Measurements from ENCODE around the gene MRAS.

Gene MRAS

DNA sequence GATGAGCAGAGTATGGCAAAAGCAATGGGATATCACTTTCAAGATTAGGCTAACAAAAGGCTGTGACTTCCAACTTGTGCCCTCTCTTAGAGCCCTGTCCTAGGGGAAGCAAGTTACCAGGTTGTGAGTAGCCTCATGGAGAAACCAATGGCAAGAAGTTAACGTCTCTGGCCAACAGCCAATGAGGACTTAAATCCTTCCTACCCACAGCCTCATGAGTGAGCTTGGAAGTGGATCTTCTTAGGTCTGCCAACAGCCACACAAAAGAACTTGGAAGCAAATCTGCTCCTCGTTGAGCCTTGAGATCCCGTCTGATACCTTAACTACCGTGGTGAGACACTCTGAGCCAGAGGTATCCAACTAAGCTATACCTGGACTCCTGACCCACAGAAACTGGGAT, 24.4 kb upstream of the MRAS start (continued):
- TF ChIP-seq, protein P1, sequence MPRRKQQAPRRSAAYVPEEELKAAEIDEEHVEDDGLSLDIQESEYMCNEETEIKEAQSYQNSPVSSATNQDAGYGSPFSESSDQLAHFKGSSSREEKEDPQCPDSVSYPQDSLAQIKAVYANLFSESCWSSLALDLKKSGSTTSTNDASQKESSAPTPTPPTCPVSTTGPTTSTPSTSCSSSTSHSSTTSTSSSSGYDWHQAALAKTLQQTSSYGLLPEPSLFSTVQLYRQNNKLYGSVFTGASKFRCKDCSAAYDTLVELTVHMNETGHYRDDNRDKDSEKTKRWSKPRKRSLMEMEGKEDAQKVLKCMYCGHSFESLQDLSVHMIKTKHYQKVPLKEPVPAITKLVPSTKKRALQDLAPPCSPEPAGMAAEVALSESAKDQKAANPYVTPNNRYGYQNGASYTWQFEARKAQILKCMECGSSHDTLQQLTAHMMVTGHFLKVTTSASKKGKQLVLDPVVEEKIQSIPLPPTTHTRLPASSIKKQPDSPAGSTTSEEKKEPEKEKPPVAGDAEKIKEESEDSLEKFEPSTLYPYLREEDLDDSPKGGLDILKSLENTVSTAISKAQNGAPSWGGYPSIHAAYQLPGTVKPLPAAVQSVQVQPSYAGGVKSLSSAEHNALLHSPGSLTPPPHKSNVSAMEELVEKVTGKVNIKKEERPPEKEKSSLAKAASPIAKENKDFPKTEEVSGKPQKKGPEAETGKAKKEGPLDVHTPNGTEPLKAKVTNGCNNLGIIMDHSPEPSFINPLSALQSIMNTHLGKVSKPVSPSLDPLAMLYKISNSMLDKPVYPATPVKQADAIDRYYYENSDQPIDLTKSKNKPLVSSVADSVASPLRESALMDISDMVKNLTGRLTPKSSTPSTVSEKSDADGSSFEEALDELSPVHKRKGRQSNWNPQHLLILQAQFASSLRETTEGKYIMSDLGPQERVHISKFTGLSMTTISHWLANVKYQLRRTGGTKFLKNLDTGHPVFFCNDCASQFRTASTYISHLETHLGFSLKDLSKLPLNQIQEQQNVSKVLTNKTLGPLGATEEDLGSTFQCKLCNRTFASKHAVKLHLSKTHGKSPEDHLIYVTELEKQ (tag by site-specific recombination; IDR thresholded peaks at IDR 0.05; ENCODE audit: borderline replicate concordance): no peak
- TF ChIP-seq, protein P2, sequence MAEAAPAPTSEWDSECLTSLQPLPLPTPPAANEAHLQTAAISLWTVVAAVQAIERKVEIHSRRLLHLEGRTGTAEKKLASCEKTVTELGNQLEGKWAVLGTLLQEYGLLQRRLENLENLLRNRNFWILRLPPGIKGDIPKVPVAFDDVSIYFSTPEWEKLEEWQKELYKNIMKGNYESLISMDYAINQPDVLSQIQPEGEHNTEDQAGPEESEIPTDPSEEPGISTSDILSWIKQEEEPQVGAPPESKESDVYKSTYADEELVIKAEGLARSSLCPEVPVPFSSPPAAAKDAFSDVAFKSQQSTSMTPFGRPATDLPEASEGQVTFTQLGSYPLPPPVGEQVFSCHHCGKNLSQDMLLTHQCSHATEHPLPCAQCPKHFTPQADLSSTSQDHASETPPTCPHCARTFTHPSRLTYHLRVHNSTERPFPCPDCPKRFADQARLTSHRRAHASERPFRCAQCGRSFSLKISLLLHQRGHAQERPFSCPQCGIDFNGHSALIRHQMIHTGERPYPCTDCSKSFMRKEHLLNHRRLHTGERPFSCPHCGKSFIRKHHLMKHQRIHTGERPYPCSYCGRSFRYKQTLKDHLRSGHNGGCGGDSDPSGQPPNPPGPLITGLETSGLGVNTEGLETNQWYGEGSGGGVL (tag by site-specific recombination; IDR thresholded peaks at IDR 0.05): no peak
- TF ChIP-seq KLF17 (tag by site-specific recombination; IDR thresholded peaks at IDR 0.05) (no peak), ZNF266 (tag by site-specific recombination; IDR thresholded peaks at IDR 0.05; ENCODE audit: low read depth) (no peak)

- POLR2A ChIA-PET: no interaction called here
- Histone ChIP-seq H3K4me3 (ENCODE audit: low read depth, low read length) (no peak overlapping the region), H3K27ac (ENCODE audit: extremely low read depth, low read depth, low read length) (no peak overlapping the region), H3K4me1 (ENCODE audit: control insufficient read depth, insufficient read depth, low read length) (no peaks in the 10 kb centered on the region), H3K36me3 (ENCODE audit: control insufficient read depth in 2 of 2, insufficient read depth in 1 of 2, low read length in 2 of 2) (no peaks in the 10 kb centered on the region), H3K9me3 (ENCODE audit: control insufficient read depth, insufficient read depth, low read depth, low read length) (no peaks in the 10 kb centered on the region)
- CTCF ChIA-PET: interaction anchor here (0.6 to 1.2 kb wide), 3 partner anchors 100 to 213 kb away, joined by 3 read pairs; no protein-coding TSS in a partner anchor
- TF ChIP-seq ZNF274 (IDR thresholded peaks at IDR 0.05; ENCODE audit: low read length) (no peak), ZNF274 (tag by site-specific recombination; IDR thresholded peaks at IDR 0.05; ENCODE audit: borderline replicate concordance) (no peak), ZNF266 (tag by site-specific recombination; IDR thresholded peaks at IDR 0.05; ENCODE audit: low read depth) (no peak), ZNF600 (tag by site-specific recombination; IDR thresholded peaks at IDR 0.05) (no peak), PBX3 (CRISPR knock-in tag; IDR thresholded peaks at IDR 0.05) (no peak), HOXC10 (CRISPR knock-in tag; IDR thresholded peaks at IDR 0.05) (no peak), ZNF792 (tag by site-specific recombination; IDR thresholded peaks at IDR 0.05) (no peak), ZFP69B (tag by site-specific recombination; IDR thresholded peaks at IDR 0.05) (no peak), ZNF214 (tag by site-specific recombination; IDR thresholded peaks at IDR 0.05; ENCODE audit: borderline replicate concordance) (no peak), ZBTB21 (tag by site-specific recombination; IDR thresholded peaks at IDR 0.05) (no peak)
- TF ChIP-seq, protein P3, sequence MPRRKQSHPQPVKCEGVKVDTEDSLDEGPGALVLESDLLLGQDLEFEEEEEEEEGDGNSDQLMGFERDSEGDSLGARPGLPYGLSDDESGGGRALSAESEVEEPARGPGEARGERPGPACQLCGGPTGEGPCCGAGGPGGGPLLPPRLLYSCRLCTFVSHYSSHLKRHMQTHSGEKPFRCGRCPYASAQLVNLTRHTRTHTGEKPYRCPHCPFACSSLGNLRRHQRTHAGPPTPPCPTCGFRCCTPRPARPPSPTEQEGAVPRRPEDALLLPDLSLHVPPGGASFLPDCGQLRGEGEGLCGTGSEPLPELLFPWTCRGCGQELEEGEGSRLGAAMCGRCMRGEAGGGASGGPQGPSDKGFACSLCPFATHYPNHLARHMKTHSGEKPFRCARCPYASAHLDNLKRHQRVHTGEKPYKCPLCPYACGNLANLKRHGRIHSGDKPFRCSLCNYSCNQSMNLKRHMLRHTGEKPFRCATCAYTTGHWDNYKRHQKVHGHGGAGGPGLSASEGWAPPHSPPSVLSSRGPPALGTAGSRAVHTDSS (tag by site-specific recombination; IDR thresholded peaks at IDR 0.05): no peak
- TF ChIP-seq, protein P4, sequence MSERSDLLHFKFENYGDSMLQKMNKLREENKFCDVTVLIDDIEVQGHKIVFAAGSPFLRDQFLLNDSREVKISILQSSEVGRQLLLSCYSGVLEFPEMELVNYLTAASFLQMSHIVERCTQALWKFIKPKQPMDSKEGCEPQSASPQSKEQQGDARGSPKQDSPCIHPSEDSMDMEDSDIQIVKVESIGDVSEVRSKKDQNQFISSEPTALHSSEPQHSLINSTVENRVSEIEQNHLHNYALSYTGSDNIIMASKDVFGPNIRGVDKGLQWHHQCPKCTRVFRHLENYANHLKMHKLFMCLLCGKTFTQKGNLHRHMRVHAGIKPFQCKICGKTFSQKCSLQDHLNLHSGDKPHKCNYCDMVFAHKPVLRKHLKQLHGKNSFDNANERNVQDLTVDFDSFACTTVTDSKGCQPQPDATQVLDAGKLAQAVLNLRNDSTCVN (tag by site-specific recombination; optimal IDR thresholded peaks at IDR 0.05): no peak
These were observed 22.4 kb upstream of the MRAS start for GRCh38 chr3:138325990-138326389.

All from HEK293 (cell line).